Loucy (cell line): ENCODE data around the gene HOXD11.

Experiments used
- H2AFZ ChIP-seq: fragments of 200-600 bp; sonication (generic); 2 replicates; pipeline ENCODE4 v1.6.0; 2016; ENCODE audit warnings: antibody characterized with exemption, mild to moderate bottlenecking, low read length, moderate library complexity
- H3F3A ChIP-seq: fragments of 200-600 bp; 2 replicates; pipeline ENCODE4 v1.6.0; 2016; ENCODE audit warnings: antibody characterized with exemption, low read depth, mild to moderate bottlenecking
- H3K27me3 ChIP-seq: fragments of 200-600 bp; sonication (generic); 2 replicates; pipeline ENCODE4 v1.6.1; 2014; ENCODE audit warnings: low read length, mild to moderate bottlenecking; ENCODE audit not compliant: insufficient read depth, poor library complexity, severe bottlenecking
- H3K36me3 ChIP-seq: fragments of 200-600 bp; sonication (generic); 2 replicates; pipeline ENCODE4 v1.6.1; 2016; ENCODE audit warnings: low read length; ENCODE audit not compliant: insufficient read depth
- H3K4me1 ChIP-seq: fragments of 200-600 bp; sonication (generic); 2 replicates; pipeline ENCODE4 v1.5.1; 2014; ENCODE audit warnings: low read length, mild to moderate bottlenecking; ENCODE audit not compliant: insufficient read depth, poor library complexity, severe bottlenecking
- H3K4me2 ChIP-seq: fragments of 200-600 bp; sonication (generic); 2 replicates; pipeline ENCODE4 v1.6.0; 2014; ENCODE audit warnings: antibody characterized with exemption, low read length, low read depth, mild to moderate bottlenecking; ENCODE audit not compliant: poor library complexity, severe bottlenecking
- H3K4me3 ChIP-seq: fragments of 200-600 bp; sonication (generic); 2 replicates; pipeline ENCODE4 v1.5.1; 2014; ENCODE audit warnings: low read length, mild to moderate bottlenecking, mixed read lengths; ENCODE audit not compliant: poor library complexity, severe bottlenecking
- H3K79me2 ChIP-seq: fragments of 200-600 bp; sonication (generic); 2 replicates; pipeline ENCODE4 v1.6.1; 2014; ENCODE audit warnings: low read length; ENCODE audit not compliant: insufficient read depth
- H3K9ac ChIP-seq: fragments of 200-600 bp; sonication (generic); 2 replicates; pipeline ENCODE4 v1.6.0; 2014; ENCODE audit warnings: mild to moderate bottlenecking, low read depth, low read length, moderate library complexity; ENCODE audit not compliant: poor library complexity, severe bottlenecking
- H3K9me2 ChIP-seq: fragments of 200-600 bp; sonication (generic); replicated peaks from 2 replicates; pipeline ENCODE4 v1.6.1; 2016; ENCODE audit warnings: low read depth, low read length, mixed read lengths
- H3K9me3 ChIP-seq: fragments of 200-600 bp; sonication (generic); 2 replicates; pipeline ENCODE4 v1.6.1; 2014; ENCODE audit warnings: mild to moderate bottlenecking, antibody characterized with exemption, low read length, low read depth; ENCODE audit not compliant: insufficient read depth
- H4K20me1 ChIP-seq: fragments of 200-600 bp; sonication (generic); 2 replicates; pipeline ENCODE4 v1.6.0; 2014; ENCODE audit warnings: antibody characterized with exemption, low read length, mild to moderate bottlenecking; ENCODE audit not compliant: insufficient read depth, poor library complexity, severe bottlenecking
- EZH2phosphoT487 ChIP-seq: fragments of 200-600 bp; IDR thresholded peaks from 2 replicates; pipeline ENCODE4 v1.6.1; 2018; ENCODE audit warnings: antibody characterized with exemption, mild to moderate bottlenecking, moderate library complexity, borderline replicate concordance
- TF ChIP-seq, protein P1 (sequence below): fragments of 200-600 bp; sonication (generic); conservative IDR thresholded peaks from 2 replicates; pipeline ENCODE4 v1.5.1; 2014; ENCODE audit warnings: mild to moderate bottlenecking, antibody characterized with exemption, low read length

The HOXD11 gene

DNA sequence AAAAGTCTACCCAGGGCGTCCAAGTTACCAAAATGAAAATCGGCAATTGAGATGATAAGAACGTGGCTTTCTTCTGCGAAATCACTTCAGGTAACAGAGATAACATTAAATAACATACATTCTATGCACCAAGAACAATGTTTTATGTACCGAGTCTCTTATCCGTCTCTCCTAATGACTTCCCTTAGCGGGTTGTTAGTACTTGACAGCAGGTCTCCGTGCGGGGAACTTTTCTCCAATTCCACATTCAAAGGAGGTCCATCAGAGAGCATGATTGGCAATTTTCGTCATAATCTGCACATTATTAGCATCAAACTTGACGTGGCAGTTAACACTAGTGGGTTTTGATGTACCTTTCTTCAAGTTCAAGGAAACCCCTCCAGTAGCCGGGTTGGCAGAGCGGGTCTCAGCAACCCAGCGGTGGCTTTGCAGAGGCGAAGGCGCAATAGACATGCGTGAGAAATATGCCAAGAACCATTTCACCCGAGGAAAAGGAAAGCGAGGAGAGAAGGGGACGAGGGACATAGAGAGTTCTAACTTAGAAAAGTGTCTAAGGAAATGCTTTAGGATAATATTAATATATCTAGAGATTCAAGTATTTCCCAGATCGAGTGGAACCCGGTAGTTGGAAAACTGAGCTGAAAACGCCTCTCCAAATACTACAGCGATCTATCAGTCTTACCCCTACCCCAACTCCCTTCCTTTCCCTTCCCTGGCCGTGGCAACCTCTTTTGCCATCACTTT, 28.4 kb upstream of the HOXD11 start:
- Histone ChIP-seq H2AFZ (no peak overlapping the region), H3K9ac (no peak overlapping the region), H3K4me2 (no peak overlapping the region), H3K4me3 (no peak overlapping the region), H3K36me3 (no peaks in the 10 kb centered on the region), H3K79me2 (no peaks in the 10 kb centered on the region), H3K9me3 (no peaks in the 10 kb centered on the region), H3K27me3 (no peaks in the 10 kb centered on the region), H3K9me2 (no peaks in the 10 kb centered on the region), H3F3A (no peaks in the 10 kb centered on the region), H4K20me1 (no peaks in the 10 kb centered on the region), H3K4me1 (no peaks in the 10 kb centered on the region)
- TF ChIP-seq, protein P1, sequence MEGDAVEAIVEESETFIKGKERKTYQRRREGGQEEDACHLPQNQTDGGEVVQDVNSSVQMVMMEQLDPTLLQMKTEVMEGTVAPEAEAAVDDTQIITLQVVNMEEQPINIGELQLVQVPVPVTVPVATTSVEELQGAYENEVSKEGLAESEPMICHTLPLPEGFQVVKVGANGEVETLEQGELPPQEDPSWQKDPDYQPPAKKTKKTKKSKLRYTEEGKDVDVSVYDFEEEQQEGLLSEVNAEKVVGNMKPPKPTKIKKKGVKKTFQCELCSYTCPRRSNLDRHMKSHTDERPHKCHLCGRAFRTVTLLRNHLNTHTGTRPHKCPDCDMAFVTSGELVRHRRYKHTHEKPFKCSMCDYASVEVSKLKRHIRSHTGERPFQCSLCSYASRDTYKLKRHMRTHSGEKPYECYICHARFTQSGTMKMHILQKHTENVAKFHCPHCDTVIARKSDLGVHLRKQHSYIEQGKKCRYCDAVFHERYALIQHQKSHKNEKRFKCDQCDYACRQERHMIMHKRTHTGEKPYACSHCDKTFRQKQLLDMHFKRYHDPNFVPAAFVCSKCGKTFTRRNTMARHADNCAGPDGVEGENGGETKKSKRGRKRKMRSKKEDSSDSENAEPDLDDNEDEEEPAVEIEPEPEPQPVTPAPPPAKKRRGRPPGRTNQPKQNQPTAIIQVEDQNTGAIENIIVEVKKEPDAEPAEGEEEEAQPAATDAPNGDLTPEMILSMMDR, result no peak
- TF ChIP-seq EZH2phosphoT487, result no peak

DNA sequence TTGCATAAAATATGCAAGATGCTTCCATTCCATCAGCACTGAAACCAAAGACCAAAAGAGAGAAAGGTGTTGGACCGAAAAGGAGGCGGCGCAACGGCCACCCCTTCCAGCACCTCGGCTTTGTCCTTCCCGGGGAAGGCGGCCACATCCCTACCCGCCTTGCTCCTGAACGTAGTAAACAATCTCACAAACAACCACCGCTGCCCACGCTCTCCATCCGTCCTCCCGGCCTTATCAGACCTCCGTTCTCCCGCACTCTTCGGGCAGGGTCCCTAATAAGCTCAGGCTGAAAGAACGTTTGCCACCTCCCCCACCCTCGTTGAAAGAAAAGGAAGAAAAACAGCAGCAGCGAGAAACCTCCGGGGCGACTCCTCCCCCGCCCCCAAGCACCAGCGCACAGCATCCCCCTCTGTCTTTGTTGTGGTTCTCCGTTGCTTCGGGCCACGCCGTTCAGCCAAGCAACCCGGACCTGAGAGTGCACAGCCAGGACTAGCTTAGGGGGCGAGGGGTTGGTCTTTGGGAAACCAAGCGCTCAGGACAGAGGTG, 27.7 kb upstream of the HOXD11 start:
- H3K36me3 ChIP-seq, result no peaks in the 10 kb centered on the region

DNA sequence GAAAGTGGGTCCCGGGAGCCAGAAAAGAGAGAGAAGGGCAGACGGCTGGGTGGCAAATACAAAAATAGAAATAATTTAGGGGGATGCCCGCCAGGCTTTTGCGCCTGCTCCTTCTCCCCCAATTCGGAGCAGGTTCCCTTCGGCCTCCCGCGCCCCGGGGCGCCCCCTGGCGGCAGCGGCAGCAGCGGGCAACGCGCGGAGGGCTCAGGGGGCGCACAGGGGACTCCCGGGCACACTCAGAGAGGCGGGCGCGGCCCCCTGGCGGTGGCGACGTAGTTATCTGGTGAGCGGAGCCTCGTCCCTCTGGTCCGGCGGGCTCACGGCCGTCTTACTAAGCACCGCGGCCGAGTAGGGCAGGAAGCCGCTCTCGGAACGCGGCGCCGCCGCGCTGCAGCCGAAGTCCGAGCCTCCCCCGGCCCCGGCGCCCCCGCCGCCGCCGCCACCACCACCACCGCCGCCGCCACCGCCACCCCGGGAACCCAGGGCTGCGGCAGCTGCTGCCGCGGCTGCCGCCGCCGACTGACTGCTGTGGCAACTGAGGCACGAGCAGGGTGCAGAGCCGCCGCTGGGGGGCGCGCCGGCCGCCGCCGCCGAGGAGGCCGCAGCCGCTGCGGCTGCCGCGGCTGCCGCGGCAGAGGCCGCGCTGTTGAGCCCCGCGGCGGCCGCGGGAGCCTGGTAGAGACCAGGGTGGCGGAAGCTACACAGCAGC, 27.1 kb upstream of the HOXD11 start:
- Histone ChIP-seq H3K9me3 (no peaks in the 10 kb centered on the region), H3K79me2 (no peaks in the 10 kb centered on the region), H3K4me1 (no peaks in the 10 kb centered on the region), H3K27me3 (no peaks in the 10 kb centered on the region), H3K9ac (no peak overlapping the region), H3K36me3 (no peaks in the 10 kb centered on the region), H3K4me2 (no peak overlapping the region), H4K20me1 (no peaks in the 10 kb centered on the region), H3K9me2 (no peaks in the 10 kb centered on the region), H3K4me3 (no peak overlapping the region), H2AFZ (no peak overlapping the region), H3F3A (no peaks in the 10 kb centered on the region)
- TF ChIP-seq, protein P1, result no peak
- TF ChIP-seq EZH2phosphoT487, result no peak

More for the DNA sequence above, 27.7 kb upstream of the HOXD11 start:
- no peaks in the 10 kb centered on the region for H3F3A ChIP-seq
- H3K9me3 ChIP-seq, result no peaks in the 10 kb centered on the region
- H3K27me3 ChIP-seq, result no peaks in the 10 kb centered on the region
- no peaks in the 10 kb centered on the region for H3K4me1 ChIP-seq
- H3K79me2 ChIP-seq, result no peaks in the 10 kb centered on the region
- no peak overlapping the region for H2AFZ ChIP-seq
- H3K9ac ChIP-seq, result no peak overlapping the region
- no peaks in the 10 kb centered on the region for H3K9me2 ChIP-seq
- no peaks in the 10 kb centered on the region for H4K20me1 ChIP-seq
- TF ChIP-seq EZH2phosphoT487, result no peak
- TF ChIP-seq, protein P1, result no peak
- no peak overlapping the region for H3K4me3 ChIP-seq
- no peak overlapping the region for H3K4me2 ChIP-seq
